Karpas-422 (cell line): Measurements from ENCODE around the gene ITPR2. TPM values are rescaled to one million over a fixed set of nuclear protein-coding genes. Genes with fewer than 3 reads are reported as not detected.
A peak's percentile ranks its signal among the peaks of the same experiment; 100 is the strongest.

Experiments
- DNase-seq: peaks from one replicate; pipeline ENCODE4 v3.0.0-alpha.2; 2015
- H2AFZ ChIP-seq: fragments of 200-600 bp; sonication (generic); 2 replicates; pipeline ENCODE4 v1.6.1; 2014; ENCODE audit warnings: antibody characterized with exemption, low read length, mixed read lengths
- H3K27ac ChIP-seq: fragments of 200-600 bp; sonication (generic); 2 replicates; pipeline ENCODE4 v1.5.1; 2014; ENCODE audit warnings: mild to moderate bottlenecking, low read length, moderate library complexity
- H3K27me3 ChIP-seq: fragments of 200-600 bp; sonication (generic); 2 replicates; pipeline ENCODE4 v1.6.1; 2014; ENCODE audit warnings: low read length, mixed read lengths
- H3K36me3 ChIP-seq: fragments of 200-600 bp; sonication (generic); 2 replicates; pipeline ENCODE4 v1.6.1; 2014; ENCODE audit warnings: low read length, mixed read lengths; ENCODE audit not compliant: insufficient read depth
- H3K4me1 ChIP-seq: fragments of 200-600 bp; sonication (generic); 2 replicates; pipeline ENCODE4 v1.6.1; 2014; ENCODE audit warnings: mild to moderate bottlenecking, low read length, mixed read lengths
- H3K4me2 ChIP-seq: fragments of 200-600 bp; sonication (generic); 2 replicates; pipeline ENCODE4 v1.6.1; 2014; ENCODE audit warnings: low read length, low read depth, mild to moderate bottlenecking; ENCODE audit not compliant: poor library complexity, severe bottlenecking
- H3K4me3 ChIP-seq: fragments of 200-600 bp; sonication (generic); 2 replicates; pipeline ENCODE4 v1.5.1; 2014; ENCODE audit warnings: mild to moderate bottlenecking, antibody characterized with exemption, low read length, mixed read lengths
- H3K79me2 ChIP-seq: fragments of 200-600 bp; sonication (generic); 2 replicates; pipeline ENCODE4 v1.6.1; 2014; ENCODE audit warnings: mild to moderate bottlenecking, low read length, mixed read lengths
- H3K9ac ChIP-seq: fragments of 200-600 bp; sonication (generic); 2 replicates; pipeline ENCODE4 v1.6.0; 2014; ENCODE audit warnings: low read length
- H3K9me2 ChIP-seq: fragments of 200-600 bp; sonication (generic), shearing (Covaris generic); replicated peaks from 2 replicates; pipeline ENCODE4 v1.6.0; 2014; ENCODE audit warnings: mild to moderate bottlenecking, low read length, moderate library complexity; ENCODE audit not compliant: insufficient read depth
- H3K9me3 ChIP-seq: fragments of 300-700, 200-600 bp; sonication (generic); 2 replicates; pipeline ENCODE4 v1.6.1; 2014; ENCODE audit warnings: low read length, mixed read lengths
- H4K20me1 ChIP-seq: fragments of 200-600 bp; sonication (generic); 2 replicates; pipeline ENCODE4 v1.6.1; 2014; ENCODE audit warnings: mild to moderate bottlenecking, antibody characterized with exemption, low read length, low read depth; ENCODE audit not compliant: insufficient read depth
- total RNA-seq: library from RNA; depleted of rRNA; stranded (reverse); fragments of >200 nt; shearing (Covaris generic); gene quantifications from 2 replicates; pipeline ENCODE4 v1.2.3, GENCODE V29; 2014; ENCODE audit warnings: low replicate concordance; rRNA removed

ITPR2 gene
- 80.0 and 128 TPM in 2 replicates for total RNA-seq

DNA sequence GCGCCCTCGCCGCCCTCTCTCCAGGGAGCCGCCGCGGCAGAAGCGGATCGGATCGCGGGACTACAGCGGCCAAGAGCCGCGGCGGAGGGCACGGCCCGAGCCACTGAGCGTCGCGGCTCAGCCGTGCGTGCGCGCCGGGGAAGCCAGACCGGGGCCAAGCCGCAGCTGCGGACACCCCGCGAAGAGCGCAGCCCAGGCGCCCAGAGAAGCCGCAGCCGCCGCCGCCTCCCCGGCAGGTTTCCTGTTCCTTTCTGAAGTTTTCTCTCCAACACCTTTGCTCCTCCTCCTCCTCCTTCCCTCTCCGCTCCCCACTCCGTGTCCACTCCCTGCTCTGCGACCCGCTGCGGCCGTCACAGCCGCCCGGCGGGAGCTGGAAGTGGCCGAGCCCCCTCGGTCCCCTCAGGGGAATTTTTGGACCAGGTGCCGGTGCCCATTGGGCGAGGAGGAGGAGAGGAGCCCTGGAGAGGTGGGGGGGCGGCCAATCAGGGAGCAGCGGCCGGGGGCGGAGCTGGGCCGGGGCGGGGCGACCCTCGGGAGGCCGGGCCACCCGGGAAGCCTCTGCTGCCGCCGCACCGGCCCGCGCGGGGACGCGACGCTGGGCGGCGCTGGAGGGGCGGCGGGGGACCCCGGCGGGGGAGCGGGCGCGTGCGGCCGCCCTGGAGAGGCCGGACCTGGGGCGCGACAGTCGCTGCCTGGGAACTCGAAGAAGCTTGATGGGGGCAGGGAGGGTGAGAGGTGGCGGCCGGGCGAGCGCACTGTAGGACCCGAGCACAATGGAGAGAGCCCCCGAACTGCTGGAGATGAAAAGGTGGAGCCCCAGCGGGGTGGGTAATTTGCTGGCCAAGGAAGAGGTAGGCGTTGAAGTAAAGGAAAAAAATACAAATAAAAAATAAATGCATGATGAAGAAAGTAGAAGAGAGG, at the start of gene ITPR2:
TSS of gene ITPR2 (minus strand) at position 373 of the 921 bp plus-strand sequence. CDS start 413 bp downstream, outside the sequence.
- H3K79me2 ChIP-seq: peaks cover 44% of the 10 kb centered on the region
- peak within 1 kb of the TSS; percentile 72; the same call in 1 of the 2 replicates for H2AFZ ChIP-seq
- H3K4me2 ChIP-seq: peak within 1 kb of the TSS; percentile 84
- no peaks in the 10 kb centered on the region for H3K9me2 ChIP-seq
- H3K36me3 ChIP-seq: 0 out of 2 replicates have a peak, but pooled peaks cover 4% of the 10 kb centered on the region
- H3K4me1 ChIP-seq: peaks cover 41% of the 10 kb centered on the region
- no peaks in the 10 kb centered on the region for H3K27me3 ChIP-seq
- H3K4me3 ChIP-seq: peak within 1 kb of the TSS; percentile 85
- no peaks in the 10 kb centered on the region for H4K20me1 ChIP-seq
- H3K9ac ChIP-seq: peak within 1 kb of the TSS; percentile 93
- H3K27ac ChIP-seq: peak within 1 kb of the TSS; percentile 90
- peak; percentile 98 for DNase-seq
- H3K9me3 ChIP-seq: no peaks in the 10 kb centered on the region

DNA sequence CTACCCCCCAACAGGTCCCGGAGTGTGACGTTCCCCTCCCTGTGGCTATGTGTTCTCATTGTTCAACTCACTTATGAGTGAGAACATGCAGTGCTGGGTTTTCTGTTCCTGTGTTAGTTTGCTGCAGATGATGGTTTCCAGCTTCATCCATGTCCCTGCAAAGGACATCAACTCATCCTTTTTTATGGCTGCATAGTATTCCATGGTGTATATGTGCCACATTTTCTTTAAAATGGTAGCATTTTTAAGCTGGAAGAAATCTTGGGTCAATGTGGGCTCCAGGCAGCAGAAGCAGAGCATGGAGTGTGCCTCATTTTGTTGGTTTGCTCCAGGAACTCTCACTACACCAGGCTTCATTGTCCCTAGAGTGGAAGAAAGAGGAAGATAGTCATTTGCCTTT, 47.6 kb upstream of the ITPR2 start:
- no peak for DNase-seq
- H4K20me1 ChIP-seq: no peaks in the 10 kb centered on the region
- H3K9me3 ChIP-seq: no peaks in the 10 kb centered on the region
- no peaks in the 10 kb centered on the region for H3K79me2 ChIP-seq
- H3K9me2 ChIP-seq: no peaks in the 10 kb centered on the region
- no peaks in the 10 kb centered on the region for H3K36me3 ChIP-seq
- no peaks in the 10 kb centered on the region for H3K27me3 ChIP-seq
- no peak overlapping the region for H3K4me3 ChIP-seq
- H2AFZ ChIP-seq: no peak overlapping the region
- no peak overlapping the region for H3K4me2 ChIP-seq
- peaks cover 20% of the 10 kb centered on the region for H3K4me1 ChIP-seq
- no peak overlapping the region for H3K27ac ChIP-seq
- no peak overlapping the region for H3K9ac ChIP-seq

DNA sequence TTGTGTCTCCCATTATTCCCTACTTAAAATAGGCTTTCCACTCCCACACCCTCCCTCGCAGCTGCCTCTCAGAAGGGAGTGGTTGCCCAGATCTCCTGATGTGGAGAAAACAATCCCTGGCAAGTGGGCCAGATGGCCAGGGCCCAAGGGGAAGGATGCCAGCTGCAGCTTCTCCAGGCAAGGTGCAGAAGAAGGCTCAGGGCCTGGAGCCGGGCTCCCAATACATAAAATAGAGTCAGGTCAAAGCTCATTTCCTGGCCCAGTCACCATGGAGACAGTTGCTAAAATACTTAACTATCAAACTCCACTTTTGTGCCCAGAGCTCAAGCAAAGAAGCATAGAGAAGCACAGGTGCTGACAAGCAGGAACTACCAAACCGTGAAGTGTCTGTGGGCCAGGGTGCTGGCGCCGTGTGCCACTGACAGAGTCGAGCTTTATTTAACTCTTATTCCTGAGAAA, 45.7 kb upstream of the ITPR2 start:
- no peaks in the 10 kb centered on the region for H4K20me1 ChIP-seq
- no peaks in the 10 kb centered on the region for H3K9me2 ChIP-seq
- no peak overlapping the region for H3K4me3 ChIP-seq
- peak; percentile 73 for DNase-seq
- no peaks in the 10 kb centered on the region for H3K9me3 ChIP-seq
- no peak overlapping the region for H3K27ac ChIP-seq
- no peaks in the 10 kb centered on the region for H3K79me2 ChIP-seq
- no peak overlapping the region for H2AFZ ChIP-seq
- H3K9ac ChIP-seq: peak overlapping the region; percentile 43
- H3K4me1 ChIP-seq: peaks cover 16% of the 10 kb centered on the region
- H3K27me3 ChIP-seq: no peaks in the 10 kb centered on the region
- H3K36me3 ChIP-seq: no peaks in the 10 kb centered on the region
- peak overlapping the region; percentile 46 for H3K4me2 ChIP-seq

DNA sequence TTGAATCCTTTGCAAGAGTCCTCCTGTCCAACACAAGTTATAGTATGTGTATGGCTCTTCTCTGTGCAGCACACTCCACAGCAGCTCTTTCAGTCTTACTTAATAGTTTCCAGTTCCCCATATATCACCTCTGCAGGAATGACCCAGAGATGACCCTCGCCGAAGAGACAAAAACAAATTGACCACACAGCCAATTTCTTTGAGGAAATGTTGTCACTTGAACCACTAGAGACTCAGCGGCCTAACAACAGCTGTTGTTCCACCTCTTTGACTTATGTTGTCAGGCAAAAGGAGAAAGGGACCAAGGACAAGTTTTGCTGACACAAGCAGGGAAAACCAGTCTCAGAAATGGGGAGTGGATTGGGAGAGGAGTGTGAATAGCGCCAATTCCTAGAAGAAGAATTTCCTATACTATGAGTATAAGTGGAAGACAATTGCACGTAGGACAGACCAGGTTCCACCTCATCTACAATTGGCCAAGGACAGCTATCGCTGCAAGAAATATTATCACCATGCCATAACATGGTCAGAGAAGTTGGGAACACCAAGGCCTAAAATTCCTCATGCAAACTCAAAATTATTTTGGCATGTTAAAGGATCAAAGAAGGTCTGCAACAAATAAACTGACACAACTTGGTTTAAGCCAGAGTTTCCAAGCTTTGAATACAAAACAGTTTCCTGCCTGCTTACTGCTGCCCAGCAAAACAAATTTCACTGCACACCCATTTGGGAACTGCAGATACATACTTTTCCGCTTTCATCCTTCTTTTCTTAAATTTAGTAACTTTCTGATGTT, 41.7 kb upstream of the ITPR2 start:
- Histone ChIP-seq H3K36me3 (no peaks in the 10 kb centered on the region), H3K79me2 (no peaks in the 10 kb centered on the region), H3K9me3 (no peaks in the 10 kb centered on the region), H3K27ac (no peak overlapping the region), H3K4me1 (peaks cover 26% of the 10 kb centered on the region), H2AFZ (no peak overlapping the region), H3K4me3 (no peak overlapping the region), H4K20me1 (no peaks in the 10 kb centered on the region), H3K9me2 (no peaks in the 10 kb centered on the region), H3K9ac (no peak overlapping the region), H3K27me3 (no peaks in the 10 kb centered on the region), H3K4me2 (no peak overlapping the region)
- no peak for DNase-seq

DNA sequence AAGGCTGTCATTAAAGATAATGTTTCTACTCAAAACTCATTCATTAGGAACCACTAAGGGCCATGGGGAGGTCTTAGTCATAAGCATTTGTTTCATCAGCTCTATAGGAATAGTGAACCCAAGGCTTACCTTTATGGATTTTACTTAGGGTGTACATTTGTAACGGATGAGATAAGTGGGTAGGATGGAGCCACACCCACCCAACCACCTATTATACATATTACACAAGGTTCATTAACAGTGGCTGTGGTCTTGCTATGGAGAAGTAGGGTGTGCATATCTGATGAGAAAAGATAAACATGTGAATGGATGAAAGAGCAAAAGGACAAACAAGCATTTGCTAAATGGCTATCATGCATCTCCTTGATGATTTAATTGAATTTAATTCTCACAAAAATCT, 39.6 kb upstream of the ITPR2 start:
- H4K20me1 ChIP-seq: no peaks in the 10 kb centered on the region
- no peak for DNase-seq
- H3K36me3 ChIP-seq: no peaks in the 10 kb centered on the region
- no peaks in the 10 kb centered on the region for H3K79me2 ChIP-seq
- H3K9me2 ChIP-seq: no peaks in the 10 kb centered on the region
- no peak overlapping the region for H3K4me2 ChIP-seq
- H3K4me1 ChIP-seq: peaks cover 10% of the 10 kb centered on the region
- H2AFZ ChIP-seq: no peak overlapping the region
- H3K9me3 ChIP-seq: no peaks in the 10 kb centered on the region
- H3K9ac ChIP-seq: no peak overlapping the region
- no peaks in the 10 kb centered on the region for H3K27me3 ChIP-seq
- no peak overlapping the region for H3K4me3 ChIP-seq
- no peak overlapping the region for H3K27ac ChIP-seq

DNA sequence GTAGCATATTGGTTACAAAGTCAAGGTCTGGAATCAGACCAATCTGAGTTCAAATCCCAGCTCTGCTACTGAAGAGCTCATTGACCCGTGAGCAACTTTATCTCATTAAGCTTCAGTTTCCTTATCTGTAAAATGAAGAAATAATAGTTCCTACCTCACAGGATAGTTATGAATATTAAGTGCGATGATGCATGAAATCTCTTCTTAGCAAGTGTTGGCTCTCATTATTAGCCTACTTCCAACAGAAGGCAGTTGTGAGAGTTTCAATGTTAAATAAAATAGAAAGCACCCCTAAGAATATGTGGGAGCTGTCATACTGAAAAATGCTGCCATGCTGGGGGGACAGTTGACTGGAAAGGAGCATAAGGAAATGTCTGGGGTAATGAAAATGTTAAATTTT, 39.0 kb upstream of the ITPR2 start:
- Histone ChIP-seq H3K4me2 (peak overlapping the region; percentile 21), H3K4me1 (peaks cover 10% of the 10 kb centered on the region), H4K20me1 (no peaks in the 10 kb centered on the region), H3K79me2 (no peaks in the 10 kb centered on the region), H3K27me3 (no peaks in the 10 kb centered on the region), H2AFZ (no peak overlapping the region), H3K9me2 (no peaks in the 10 kb centered on the region), H3K36me3 (no peaks in the 10 kb centered on the region), H3K9me3 (no peaks in the 10 kb centered on the region), H3K9ac (no peak overlapping the region), H3K27ac (no peak overlapping the region), H3K4me3 (no peak overlapping the region)
- DNase-seq: no peak

DNA sequence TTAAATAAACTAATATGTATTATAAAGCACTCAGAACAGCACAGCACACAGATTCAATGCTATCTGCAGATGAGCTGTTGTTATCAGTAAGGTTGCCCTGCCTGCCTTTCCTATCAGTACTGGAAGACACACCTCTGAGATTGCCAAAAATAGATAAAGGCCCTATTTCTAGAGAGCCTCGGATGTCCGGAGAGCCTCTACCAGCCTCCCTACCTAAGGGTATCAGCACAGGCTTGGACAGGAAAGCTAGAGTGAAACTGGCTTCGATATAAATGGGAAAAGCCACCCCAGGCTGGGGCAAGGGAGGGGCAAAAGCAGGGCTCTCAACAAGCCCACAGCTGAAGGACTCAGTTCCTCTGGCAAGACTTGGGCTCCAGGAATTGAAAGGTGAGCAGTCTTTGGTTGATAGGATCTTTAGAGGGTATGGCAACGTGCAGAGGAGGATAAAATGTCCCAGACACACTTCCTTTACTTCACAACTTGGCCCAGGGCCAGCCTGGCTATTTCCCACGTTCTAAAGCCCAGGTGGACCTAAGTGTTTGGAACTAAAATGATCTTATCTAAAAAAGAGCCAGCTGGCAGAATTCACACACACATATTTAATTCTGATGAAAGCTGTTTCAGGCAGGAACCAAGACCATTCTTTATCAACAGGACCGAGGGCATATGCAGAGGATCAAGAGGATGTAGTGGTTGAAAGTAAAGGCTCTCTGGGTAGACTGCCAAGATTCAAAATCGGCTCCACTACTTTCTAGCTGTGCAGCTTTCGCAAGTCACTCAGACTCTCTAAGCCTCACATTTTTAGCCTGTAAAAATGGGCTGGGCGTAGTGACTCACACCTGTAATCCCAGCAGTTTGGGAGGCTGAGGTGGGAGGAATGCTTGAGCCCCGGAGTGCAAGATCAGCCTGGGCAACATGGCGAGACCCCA, 37.8 kb upstream of the ITPR2 start:
- H4K20me1 ChIP-seq: no peaks in the 10 kb centered on the region
- DNase-seq: no peak
- no peaks in the 10 kb centered on the region for H3K9me2 ChIP-seq
- H3K79me2 ChIP-seq: no peaks in the 10 kb centered on the region
- peaks cover 10% of the 10 kb centered on the region for H3K4me1 ChIP-seq
- no peak overlapping the region for H3K4me2 ChIP-seq
- H3K27me3 ChIP-seq: no peaks in the 10 kb centered on the region
- no peak overlapping the region for H2AFZ ChIP-seq
- H3K4me3 ChIP-seq: no peak overlapping the region
- H3K9ac ChIP-seq: no peak overlapping the region
- H3K9me3 ChIP-seq: no peaks in the 10 kb centered on the region
- no peak overlapping the region for H3K27ac ChIP-seq
- H3K36me3 ChIP-seq: no peaks in the 10 kb centered on the region
